NT2/D1 (cell line): ENCODE data around the gene BDKRB2.

ENCODE experiments used
- SUZ12 ChIP-seq: IDR thresholded peaks from 2 replicates; pipeline ENCODE4 v1.6.1; 2011; ENCODE audit not compliant: insufficient read length, insufficient read depth; ENCODE audit errors: extremely low read depth
- YY1 ChIP-seq: IDR thresholded peaks from 2 replicates; pipeline ENCODE4 v1.6.1; 2011; ENCODE audit not compliant: insufficient read length, insufficient read depth

DNA sequence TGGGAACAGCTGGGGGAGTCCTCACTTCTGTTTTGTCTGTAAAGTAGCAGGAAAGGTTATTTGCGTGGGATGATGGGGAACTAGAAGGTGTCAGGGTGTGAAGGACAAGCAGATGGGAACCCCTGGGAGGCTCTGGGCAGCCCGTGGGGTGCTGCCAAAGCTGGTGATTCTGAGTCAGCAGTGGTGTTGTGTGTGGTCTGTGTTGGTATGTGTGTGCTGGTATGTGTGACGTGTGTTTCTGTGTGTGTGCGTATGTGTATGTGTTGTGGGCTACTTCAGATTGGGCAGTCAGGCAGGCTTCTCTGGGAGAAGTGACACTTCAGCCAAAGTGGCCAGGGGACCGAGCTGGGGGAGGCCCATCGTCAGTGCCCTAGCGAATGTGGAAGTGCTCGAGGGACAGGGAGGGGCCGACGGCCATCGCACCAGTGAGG lies 15.3 kb upstream of the BDKRB2 start:
- TF ChIP-seq YY1 (no peak), SUZ12 (no peak)
